ENCODE results near the gene RNF220. TPM values are rescaled to one million over a fixed set of nuclear protein-coding genes. Genes with fewer than 3 reads are reported as not detected.

The RNF220 gene
- polyA plus RNA-seq, 2 donors, result 32.7 to 47.8 TPM

- Histone ChIP-seq H3K27me3 (ENCODE audit: control insufficient read depth in 1 of 2, insufficient read depth in 2 of 2, low read length in 2 of 2) (no peaks in the 10 kb centered on the region), H3K4me1 (ENCODE audit: control insufficient read depth in 2 of 2, insufficient read depth in 2 of 2, low read length in 1 of 2) (peaks cover 0 to 4% of the 10 kb centered on the region in 2 donors), H3K36me3 (ENCODE audit: control insufficient read depth in 2 of 2, insufficient read depth in 2 of 2, low read length in 1 of 2) (no peaks in the 10 kb centered on the region), H3K4me3 (ENCODE audit: low read depth in 1 of 2, low read length in 2 of 2) (no peak overlapping the region), H3K27ac (ENCODE audit: low read depth in 2 of 2, low read length in 1 of 2) (no peak overlapping the region), H3K9me3 (ENCODE audit: control insufficient read depth in 2 of 2, insufficient read depth in 1 of 2, low read depth in 1 of 2, low read length in 1 of 2) (no peaks in the 10 kb centered on the region)
- 88 to 90% methylated on average over 6 of the region's 6 CpGs for WGBS, 2 donors
Observed at GRCh38 chr1:44613941-44614340, 208.9 kb downstream of the RNF220 start.

- 68 to 73% methylated on average over 4 of the region's 4 CpGs for WGBS, 2 donors
- Histone ChIP-seq H3K27me3 (ENCODE audit: control insufficient read depth in 1 of 2, insufficient read depth in 2 of 2, low read length in 2 of 2) (no peaks in the 10 kb centered on the region), H3K4me3 (ENCODE audit: low read depth in 1 of 2, low read length in 2 of 2) (no peak overlapping the region), H3K9me3 (ENCODE audit: control insufficient read depth in 2 of 2, insufficient read depth in 1 of 2, low read depth in 1 of 2, low read length in 1 of 2) (no peaks in the 10 kb centered on the region), H3K36me3 (ENCODE audit: control insufficient read depth in 2 of 2, insufficient read depth in 2 of 2, low read length in 1 of 2) (no peaks in the 10 kb centered on the region), H3K4me1 (ENCODE audit: control insufficient read depth in 2 of 2, insufficient read depth in 2 of 2, low read length in 1 of 2) (peaks cover 0 to 4% of the 10 kb centered on the region in 2 donors), H3K27ac (ENCODE audit: low read depth in 2 of 2, low read length in 1 of 2) (no peak overlapping the region)
Observed at GRCh38 chr1:44616284-44616990, 211.4 kb downstream of the RNF220 start.

GRCh38 chr1:44616991-44617702 is 212.1 kb downstream of the RNF220 start:
- no peaks in the 10 kb centered on the region for H3K27me3 ChIP-seq (ENCODE audit: control insufficient read depth in 1 of 2, insufficient read depth in 2 of 2, low read length in 2 of 2)
- H3K4me3 ChIP-seq (ENCODE audit: low read depth in 1 of 2, low read length in 2 of 2), result peak overlapping the region; percentile 1 to 18
- peaks cover 0 to 4% of the 10 kb centered on the region in 2 donors for H3K4me1 ChIP-seq (ENCODE audit: control insufficient read depth in 2 of 2, insufficient read depth in 2 of 2, low read length in 1 of 2)
- H3K9me3 ChIP-seq (ENCODE audit: control insufficient read depth in 2 of 2, insufficient read depth in 1 of 2, low read depth in 1 of 2, low read length in 1 of 2), result no peaks in the 10 kb centered on the region
- no peaks in the 10 kb centered on the region for H3K36me3 ChIP-seq (ENCODE audit: control insufficient read depth in 2 of 2, insufficient read depth in 2 of 2, low read length in 1 of 2)
- 27 to 30% methylated on average over 58 to 63 of the region's 63 CpGs for WGBS, 2 donors
- H3K27ac ChIP-seq (ENCODE audit: low read depth in 2 of 2, low read length in 1 of 2), result no peak overlapping the region

GRCh38 chr1:44617703-44618029 is 212.6 kb downstream of the RNF220 start:
- no peaks in the 10 kb centered on the region for H3K27me3 ChIP-seq (ENCODE audit: control insufficient read depth in 1 of 2, insufficient read depth in 2 of 2, low read length in 2 of 2)
- no peaks in the 10 kb centered on the region for H3K36me3 ChIP-seq (ENCODE audit: control insufficient read depth in 2 of 2, insufficient read depth in 2 of 2, low read length in 1 of 2)
- no peak overlapping the region for H3K27ac ChIP-seq (ENCODE audit: low read depth in 2 of 2, low read length in 1 of 2)
- WGBS, 2 donors, result 79 to 86% methylated on average over 1 of the region's 1 CpG
- H3K4me1 ChIP-seq (ENCODE audit: control insufficient read depth in 2 of 2, insufficient read depth in 2 of 2, low read length in 1 of 2), result peaks cover 0 to 4% of the 10 kb centered on the region in 2 donors
- no peaks in the 10 kb centered on the region for H3K9me3 ChIP-seq (ENCODE audit: control insufficient read depth in 2 of 2, insufficient read depth in 1 of 2, low read depth in 1 of 2, low read length in 1 of 2)
- H3K4me3 ChIP-seq (ENCODE audit: low read depth in 1 of 2, low read length in 2 of 2), result no peak overlapping the region

GRCh38 chr1:44619261-44619900 is 214.3 kb downstream of the RNF220 start:
- Histone ChIP-seq H3K4me1 (ENCODE audit: control insufficient read depth in 2 of 2, insufficient read depth in 2 of 2, low read length in 1 of 2) (peaks cover 0 to 4% of the 10 kb centered on the region in 2 donors), H3K9me3 (ENCODE audit: control insufficient read depth in 2 of 2, insufficient read depth in 1 of 2, low read depth in 1 of 2, low read length in 1 of 2) (no peaks in the 10 kb centered on the region)
- 73 to 75% methylated on average over 12 of the region's 12 CpGs for WGBS, 2 donors

GRCh38 chr1:44620072-44620471 is 215.0 kb downstream of the RNF220 start:
- Histone ChIP-seq H3K27ac (ENCODE audit: low read depth in 2 of 2, low read length in 1 of 2) (no peak overlapping the region), H3K36me3 (ENCODE audit: control insufficient read depth in 2 of 2, insufficient read depth in 2 of 2, low read length in 1 of 2) (no peaks in the 10 kb centered on the region), H3K4me1 (ENCODE audit: control insufficient read depth in 2 of 2, insufficient read depth in 2 of 2, low read length in 1 of 2) (peaks cover 0 to 4% of the 10 kb centered on the region in 2 donors), H3K9me3 (ENCODE audit: control insufficient read depth in 2 of 2, insufficient read depth in 1 of 2, low read depth in 1 of 2, low read length in 1 of 2) (no peaks in the 10 kb centered on the region), H3K4me3 (ENCODE audit: low read depth in 1 of 2, low read length in 2 of 2) (no peak overlapping the region), H3K27me3 (ENCODE audit: control insufficient read depth in 1 of 2, insufficient read depth in 2 of 2, low read length in 2 of 2) (no peaks in the 10 kb centered on the region)
- WGBS, 2 donors, result 75 to 77% methylated on average over 3 of the region's 3 CpGs

More at GRCh38 chr1:44619261-44619900, 214.3 kb downstream of the RNF220 start:
- Histone ChIP-seq H3K27ac (ENCODE audit: low read depth in 2 of 2, low read length in 1 of 2) (peak overlapping the region in 1 of 2 donors; percentile 8), H3K36me3 (ENCODE audit: control insufficient read depth in 2 of 2, insufficient read depth in 2 of 2, low read length in 1 of 2) (no peaks in the 10 kb centered on the region), H3K4me3 (ENCODE audit: low read depth in 1 of 2, low read length in 2 of 2) (no peak overlapping the region), H3K27me3 (ENCODE audit: control insufficient read depth in 1 of 2, insufficient read depth in 2 of 2, low read length in 2 of 2) (no peaks in the 10 kb centered on the region)

- H3K4me3 ChIP-seq (ENCODE audit: low read depth in 1 of 2, low read length in 2 of 2), result no peak overlapping the region
- no peaks in the 10 kb centered on the region for H3K9me3 ChIP-seq (ENCODE audit: control insufficient read depth in 2 of 2, insufficient read depth in 1 of 2, low read depth in 1 of 2, low read length in 1 of 2)
- H3K4me1 ChIP-seq (ENCODE audit: control insufficient read depth in 2 of 2, insufficient read depth in 2 of 2, low read length in 1 of 2), result peaks cover 0 to 2% of the 10 kb centered on the region in 2 donors
- no peak overlapping the region for H3K27ac ChIP-seq (ENCODE audit: low read depth in 2 of 2, low read length in 1 of 2)
- 87% methylated on average over 15 of the region's 15 CpGs for WGBS, 2 donors
- H3K27me3 ChIP-seq (ENCODE audit: control insufficient read depth in 1 of 2, insufficient read depth in 2 of 2, low read length in 2 of 2), result no peaks in the 10 kb centered on the region
- H3K36me3 ChIP-seq (ENCODE audit: control insufficient read depth in 2 of 2, insufficient read depth in 2 of 2, low read length in 1 of 2), result no peaks in the 10 kb centered on the region
Observed at GRCh38 chr1:44621841-44622286, 216.8 kb downstream of the RNF220 start.

- H3K4me1 ChIP-seq (ENCODE audit: control insufficient read depth in 2 of 2, insufficient read depth in 2 of 2, low read length in 1 of 2), result no peaks in the 10 kb centered on the region
- no peaks in the 10 kb centered on the region for H3K27me3 ChIP-seq (ENCODE audit: control insufficient read depth in 1 of 2, insufficient read depth in 2 of 2, low read length in 2 of 2)
- H3K9me3 ChIP-seq (ENCODE audit: control insufficient read depth in 2 of 2, insufficient read depth in 1 of 2, low read depth in 1 of 2, low read length in 1 of 2), result no peaks in the 10 kb centered on the region
- no peak overlapping the region for H3K4me3 ChIP-seq (ENCODE audit: low read depth in 1 of 2, low read length in 2 of 2)
- WGBS, 2 donors, result 89 to 91% methylated on average over 12 of the region's 12 CpGs
- H3K27ac ChIP-seq (ENCODE audit: low read depth in 2 of 2, low read length in 1 of 2), result no peak overlapping the region
- H3K36me3 ChIP-seq (ENCODE audit: control insufficient read depth in 2 of 2, insufficient read depth in 2 of 2, low read length in 1 of 2), result no peaks in the 10 kb centered on the region
Observed at GRCh38 chr1:44624268-44624901, 219.3 kb downstream of the RNF220 start.

GRCh38 chr1:44625348-44625747 is 220.3 kb downstream of the RNF220 start:
- Histone ChIP-seq H3K27me3 (ENCODE audit: control insufficient read depth in 1 of 2, insufficient read depth in 2 of 2, low read length in 2 of 2) (no peaks in the 10 kb centered on the region), H3K36me3 (ENCODE audit: control insufficient read depth in 2 of 2, insufficient read depth in 2 of 2, low read length in 1 of 2) (no peaks in the 10 kb centered on the region), H3K27ac (ENCODE audit: low read depth in 2 of 2, low read length in 1 of 2) (no peak overlapping the region), H3K4me1 (ENCODE audit: control insufficient read depth in 2 of 2, insufficient read depth in 2 of 2, low read length in 1 of 2) (no peaks in the 10 kb centered on the region), H3K9me3 (ENCODE audit: control insufficient read depth in 2 of 2, insufficient read depth in 1 of 2, low read depth in 1 of 2, low read length in 1 of 2) (no peaks in the 10 kb centered on the region), H3K4me3 (ENCODE audit: low read depth in 1 of 2, low read length in 2 of 2) (no peak overlapping the region)
- 80 to 88% methylated on average over 7 of the region's 7 CpGs for WGBS, 2 donors

All from esophagus (tissue), 2 donors.